GM12878 (cell line): ENCODE results near the gene MGAT4C. TPM values are rescaled to one million over a fixed set of nuclear protein-coding genes. Genes with fewer than 3 reads are reported as not detected.

Experiments used
- ATAC-seq: fragments of 200-7000 bp; cut with Tn5 transposase; 3 replicates; pipeline ENCODE4 v1.9.1; 2020; ENCODE audit warnings: mild to moderate bottlenecking, moderate library complexity
- BruUV-seq: library from RNA; stranded (reverse); fragments of 400-500 nt; replicated peaks from 2 replicates; lab custom pipeline; 2021; lab: Mats Ljungman, UMichigan
- CTCF ChIA-PET: fragments of 300-600 bp; sonication (Branson Sonifier 250); formaldehyde crosslinking; extraction: SDS; loops from one replicate; lab custom pipeline; 2021; ENCODE audit warnings: inconsistent platforms; lab: Yijun Ruan, JAX
- POLR2A ChIA-PET: fragments of 350-600 bp; formaldehyde crosslinking; extraction: SDS; loops from one replicate; lab custom pipeline; 2021; ENCODE audit warnings: inconsistent platforms; lab: Charles Lee
- RAD21 ChIA-PET: fragments of 300-600 bp; sonication (Branson Sonifier 250); formaldehyde crosslinking; loops from one replicate; lab custom pipeline; 2023; ENCODE audit warnings: antibody characterized with exemption; ENCODE audit not compliant: unreplicated experiment; lab: Charles Lee
- SMC1A ChIA-PET: fragments of 300-600 bp; sonication (Branson Sonifier 250); formaldehyde crosslinking; loops from one replicate; lab custom pipeline; 2023; ENCODE audit not compliant: unreplicated experiment, uncharacterized antibody; lab: Charles Lee
- DNase-seq: peaks from one replicate; pipeline ENCODE4 v3.0.0-alpha.2; 2011; ENCODE audit warnings: low read depth, low spot score
- FAIRE-seq: peaks from 3 replicates; lab custom pipeline; 2011; peaks lifted over from hg19 to GRCh38; lab: Jason Lieb, UNC
- H2AFZ ChIP-seq: 2 replicates; pipeline ENCODE4 v1.6.0; 2011; ENCODE audit warnings: low read depth, low read length, control low read depth; ENCODE audit not compliant: control insufficient read depth
- H3K27ac ChIP-seq: 2 replicates; pipeline ENCODE4 v1.5.1; 2011; ENCODE audit warnings: control low read depth; ENCODE audit not compliant: control insufficient read depth, insufficient read depth
- H3K27me3 ChIP-seq, 2 experiments: replicated peaks in 1 of 2; 2 replicates each; pipeline versions ENCODE4 v1.6.0 to v1.6.1; 2011; ENCODE audit warnings: low read length in 1 of 2; ENCODE audit not compliant: control insufficient read depth in 2 of 2, insufficient read depth in 2 of 2
- H3K36me3 ChIP-seq, 2 experiments: 2 replicates each; pipeline ENCODE4 v1.5.1; 2011; ENCODE audit warnings: low read length in 1 of 2; ENCODE audit not compliant: control insufficient read depth in 2 of 2, insufficient read depth in 2 of 2
- H3K4me1 ChIP-seq: 2 replicates; pipeline ENCODE4 v1.6.1; 2011; ENCODE audit warnings: mild to moderate bottlenecking, low read length, moderate library complexity, mixed read lengths; ENCODE audit not compliant: control insufficient read depth, insufficient read depth
- H3K4me2 ChIP-seq: 2 replicates; pipeline ENCODE4 v1.6.0; 2011; ENCODE audit warnings: control low read depth; ENCODE audit not compliant: control insufficient read depth, insufficient read depth
- H3K4me3 ChIP-seq: fragments of 200-600 bp; sonication (generic); 2 replicates; pipeline ENCODE4 v1.5.1; 2016
- H3K79me2 ChIP-seq: 2 replicates; pipeline ENCODE4 v1.6.0; 2011; ENCODE audit warnings: low read length; ENCODE audit not compliant: control insufficient read depth, insufficient read depth
- H3K9ac ChIP-seq: 2 replicates; pipeline ENCODE4 v1.8.0; 2011; ENCODE audit warnings: low read length, control low read depth, mixed read lengths; ENCODE audit not compliant: control insufficient read depth, insufficient read depth
- H3K9me3 ChIP-seq: replicated peaks from 3 replicates; pipeline ENCODE4 v1.5.1; 2011; ENCODE audit warnings: mild to moderate bottlenecking, low read length; ENCODE audit not compliant: control insufficient read depth, insufficient read depth
- H4K20me1 ChIP-seq: 2 replicates; pipeline ENCODE4 v1.6.0; 2011; ENCODE audit not compliant: control insufficient read depth, insufficient read depth
- CHD4 ChIP-seq: fragments of 200-600 bp; sonication (generic); IDR thresholded peaks from 2 replicates; pipeline ENCODE4 v1.6.1; 2016; ENCODE audit warnings: mild to moderate bottlenecking
- KAT2A ChIP-seq: conservative IDR thresholded peaks from 2 replicates; pipeline ENCODE4 v1.6.1; 2011; ENCODE audit warnings: low read depth, low read length; ENCODE audit not compliant: control insufficient read depth
- MTA3 ChIP-seq: IDR thresholded peaks from 2 replicates; pipeline ENCODE4 v1.6.1; 2012; ENCODE audit warnings: low read length, inconsistent platforms, borderline replicate concordance
- MXI1 ChIP-seq: fragments of 150-350 bp; IDR thresholded peaks from 2 replicates; pipeline ENCODE4 v1.6.1; 2011; ENCODE audit warnings: low read depth, mild to moderate bottlenecking, inconsistent platforms, low read length, improper control_type of control experiment
- MYC ChIP-seq: IDR thresholded peaks from 2 replicates; pipeline ENCODE4 v1.6.1; 2011; ENCODE audit warnings: mild to moderate bottlenecking, low read length, moderate library complexity, inconsistent platforms; ENCODE audit not compliant: insufficient read depth, insufficient replicate concordance, insufficient read length, severe bottlenecking
- NFYB ChIP-seq: IDR thresholded peaks from 2 replicates; pipeline ENCODE4 v1.6.1; 2011; ENCODE audit warnings: low read depth, mild to moderate bottlenecking, low read length, improper control_type of control experiment, moderate library complexity; ENCODE audit not compliant: insufficient read depth
- RAD51 ChIP-seq: fragments of 450-650 bp; IDR thresholded peaks from 2 replicates; pipeline ENCODE4 v1.6.1; 2016; ENCODE audit warnings: moderate library complexity, mild to moderate bottlenecking, inconsistent platforms
- SMC3 ChIP-seq: IDR thresholded peaks from 2 replicates; pipeline ENCODE4 v1.6.1; 2011; ENCODE audit warnings: low read length, improper control_type of control experiment, borderline replicate concordance
- ZNF24 ChIP-seq: fragments of 450-650 bp; IDR thresholded peaks from 2 replicates; pipeline ENCODE4 v1.6.1; 2017; ENCODE audit warnings: antibody characterized with exemption, mild to moderate bottlenecking
- ZNF274 ChIP-seq: IDR thresholded peaks from one replicate; pipeline ENCODE4 v1.8.0; 2011; ENCODE audit not compliant: insufficient read length, insufficient read depth
- WGBS: methylation state at CpG from one replicate; pipeline ENCODE4 v1.1.6; 2016; ENCODE audit warnings: low lambda C conversion rate; ENCODE audit not compliant: insufficient replicate concordance, insufficient coverage; ENCODE audit errors: missing lambda C conversion rate; 5-methylcytosine and 5-hydroxymethylcytosine counted together
- in situ Hi-C: fragments of 300-500 bp; cut with MboI; formaldehyde crosslinking; loops from 9 replicates; pipeline ENCODE4 v1.14.3; 2018; ENCODE audit warnings: mixed read lengths
- intact Hi-C: fragments of 100-400 bp; cut with micrococcal nuclease; formaldehyde crosslinking; loops from one replicate; pipeline ENCODE4 v1.14.2; 2022; ENCODE audit not compliant: unreplicated experiment
- polyA plus RNA-seq, 11 experiments: library from polyadenylated mRNA; depleted of rRNA in 4 of 11; unstranded in 6 of 11; stranded (reverse) in 5 of 11; fragments of >200 nt; fragmentation: Nextera tagmentation in 4 of 11; fragmentation: Illumina TruSeq in 1 of 11; extraction: Ambion mirVana in 4 of 11; extraction: Trizol in 1 of 11; gene quantifications; 1 replicate in 1 of 11; 2 replicates in 10 of 11; pipeline versions ENCODE4 v1.2.1 to v1.2.3, GENCODE V29; 2011 to 2016; ENCODE audit warnings: inconsistent platforms in 2 of 11, missing spikeins in 2 of 11, low read depth in 1 of 11
- total RNA-seq, 4 experiments: library from RNA; depleted of rRNA in 3 of 4; stranded (reverse); fragments of >200 nt in 3 of 4; fragmentation: Illumina TruSeq in 1 of 4; extraction: Trizol in 1 of 4; gene quantifications; 2 replicates each; pipeline versions ENCODE4 v1.2.1 to v1.2.3, GENCODE V29; 2013 to 2021

The MGAT4C gene
- total and polyA plus RNA-seq, 10 of the 15 experiments (the other 5 are each of a cell fraction or from before 2014, with no cell fraction given) = not detected

DNA sequence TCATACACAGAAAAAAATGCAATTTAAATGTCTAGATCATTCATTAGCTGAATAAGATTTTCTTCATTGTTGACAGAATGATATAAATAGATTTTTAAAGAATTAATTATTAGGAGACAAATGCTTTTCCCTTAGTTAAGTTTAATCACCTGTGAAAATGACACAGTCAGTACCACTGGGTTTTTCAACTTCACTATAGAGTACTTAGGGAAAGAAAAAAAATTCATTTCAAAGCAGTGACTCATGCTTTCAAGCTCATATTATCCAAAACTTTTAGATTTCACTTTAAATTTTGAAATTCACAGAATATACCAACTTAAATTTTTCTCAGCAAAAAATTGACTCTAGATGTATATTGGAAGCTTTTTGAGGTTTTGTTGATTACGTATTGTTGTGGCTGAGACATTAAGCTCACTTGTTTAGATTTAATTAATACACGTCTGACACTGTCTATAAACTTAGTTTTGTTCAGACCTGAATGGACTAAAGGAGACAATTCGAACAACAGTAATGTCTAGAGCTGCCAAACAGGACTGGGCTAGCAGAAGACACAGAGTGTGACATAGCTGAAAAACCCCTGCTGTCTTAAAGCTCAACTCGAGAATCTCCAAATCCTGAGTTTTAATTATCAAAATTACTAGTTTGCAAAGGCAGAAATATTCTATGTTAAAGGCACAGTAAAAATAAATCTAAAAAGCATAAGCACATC, 1.6 kb downstream of the MGAT4C start:
- no peak for ATAC-seq
- BruUV-seq = no TSS peak
- FAIRE-seq = no peak
- Histone ChIP-seq H3K4me3 (no peak overlapping the region), H3K79me2 (no peaks in the 10 kb centered on the region), H3K36me3 (no peaks in the 10 kb centered on the region), H3K4me1 (no peaks in the 10 kb centered on the region), H4K20me1 (no peaks in the 10 kb centered on the region), H3K27me3 (no peaks in the 10 kb centered on the region), H3K27ac (no peak overlapping the region), H3K4me2 (no peak overlapping the region), H3K9me3 (no peaks in the 10 kb centered on the region), H2AFZ (no peak overlapping the region), H3K9ac (no peak overlapping the region)
- DNase-seq = no peak
- WGBS = 3% methylated on average over 4 of the region's 4 CpGs
- in situ Hi-C loops = no loop called here
- SMC1A ChIA-PET = no interaction called here
- POLR2A ChIA-PET = no interaction called here
- RAD21 ChIA-PET = no interaction called here
- CTCF ChIA-PET = no interaction called here
- intact Hi-C loops = no loop called here
- TF ChIP-seq MYC (no peak), MXI1 (no peak), CHD4 (no peak), ZNF24 (no peak), ZNF274 (no peak), KAT2A (no peak), MTA3 (no peak), RAD51 (no peak), NFYB (no peak), SMC3 (no peak)
